K562 (cell line): Measurements from ENCODE around the gene PTGR2. TPM values are rescaled to one million over a fixed set of nuclear protein-coding genes. Genes with fewer than 3 reads are reported as not detected.
A peak's percentile ranks its signal among the peaks of the same experiment; 100 is the strongest.

Experiments
- ATAC-seq: fragments of 200-7000 bp; cut with Tn5 transposase; 3 replicates; pipeline ENCODE4 v1.9.1; 2020; ENCODE audit warnings: moderate library complexity
- Bru-seq: library from RNA; stranded (reverse); fragments of 400-500 nt; gene quantifications from one replicate; lab custom pipeline; 2021; lab: Mats Ljungman, UMichigan
- BruChase-seq, 2 experiments: library from RNA; stranded (reverse); fragments of 400-500 nt; gene quantifications; one replicate each; lab custom pipeline; 2021; lab: Mats Ljungman, UMichigan
- BruUV-seq: library from RNA; stranded (reverse); fragments of 400-500 nt; replicated peaks from 2 replicates; lab custom pipeline; 2021; lab: Mats Ljungman, UMichigan
- CTCF ChIA-PET: fragments of 300-600 bp; formaldehyde crosslinking; extraction: SDS; loops from one replicate; lab custom pipeline; 2021; ENCODE audit warnings: low intra/inter-chr PET ratio; lab: Yijun Ruan, JAX
- POLR2A ChIA-PET: fragments of 300-600, 350-650 bp; sonication (Branson Sonifier 250); formaldehyde crosslinking; extraction: SDS; loops from one replicate; lab custom pipeline; 2021; ENCODE audit warnings: antibody characterized with exemption, inconsistent platforms; lab: Yijun Ruan, JAX
- DNase-seq, 4 experiments: peaks; one replicate each; pipeline versions ENCODE4 v3.0.0 to v3.0.0-alpha.2; 2011 to 2018; ENCODE audit warnings: low spot score in 3 of 4, mixed read lengths in 3 of 4; ENCODE audit errors: extremely low read depth in 1 of 4
- FAIRE-seq: peaks from 2 replicates; lab custom pipeline; 2011; peaks lifted over from hg19 to GRCh38; lab: Jason Lieb, UNC
- H2AFZ ChIP-seq: 2 replicates; pipeline ENCODE4 v1.6.0; 2011; ENCODE audit warnings: low read depth, low read length, control low read depth, inconsistent platforms
- H3K27ac ChIP-seq: fragments of 200-600 bp; 3 replicates; pipeline ENCODE4 v1.8.0; 2011; ENCODE audit warnings: low read depth, mild to moderate bottlenecking, control low read depth, inconsistent platforms, low read length, moderate library complexity, mixed read lengths; ENCODE audit errors: extremely low read depth
- H3K27me3 ChIP-seq, 2 experiments: fragments of 300-600 bp in 1 of 2; 2 replicates in 1 of 2; 3 replicates in 1 of 2; pipeline versions ENCODE4 v1.6.0 to v1.8.0; 2011; ENCODE audit warnings: inconsistent platforms in 2 of 2, low read length in 2 of 2, mild to moderate bottlenecking in 1 of 2, mixed read lengths in 1 of 2, moderate library complexity in 1 of 2; ENCODE audit not compliant: control insufficient read depth in 2 of 2, insufficient read depth in 2 of 2
- H3K36me3 ChIP-seq: fragments of 300-600 bp; 3 replicates; pipeline ENCODE4 v1.8.0; 2011; ENCODE audit warnings: mild to moderate bottlenecking, low read length, inconsistent platforms; ENCODE audit not compliant: control insufficient read depth, insufficient read depth
- H3K4me1 ChIP-seq, 2 experiments: fragments of 200-600 bp in 1 of 2; replicated peaks in 1 of 2; 2 replicates in 1 of 2; 3 replicates in 1 of 2; pipeline versions ENCODE4 v1.5.1 to v1.8.0; 2011; ENCODE audit warnings: inconsistent platforms in 2 of 2, low read length in 2 of 2, mild to moderate bottlenecking in 1 of 2, mixed read lengths in 1 of 2, moderate library complexity in 1 of 2; ENCODE audit not compliant: control insufficient read depth in 2 of 2, insufficient read depth in 2 of 2
- H3K4me2 ChIP-seq: 2 replicates; pipeline ENCODE4 v1.6.1; 2011; ENCODE audit warnings: low read length, control low read depth, inconsistent platforms, mixed read lengths; ENCODE audit not compliant: insufficient read depth
- H3K4me3 ChIP-seq: fragments of 200-600 bp; sonication (generic), shearing (Covaris generic); 2 replicates; pipeline ENCODE4 v1.5.1; 2016; ENCODE audit warnings: control low read depth, inconsistent platforms
- H3K79me2 ChIP-seq: fragments of 200-600 bp; 3 replicates; pipeline ENCODE4 v1.8.0; 2011; ENCODE audit warnings: low read length, inconsistent platforms; ENCODE audit not compliant: control insufficient read depth, insufficient read depth
- H3K9ac ChIP-seq, 2 experiments: 2 replicates each; pipeline versions ENCODE4 v1.6.0 to v1.6.1; 2011; ENCODE audit warnings: low read depth in 2 of 2, low read length in 2 of 2, control low read depth in 1 of 2, inconsistent platforms in 1 of 2, mild to moderate bottlenecking in 1 of 2, mixed read lengths in 1 of 2; ENCODE audit not compliant: insufficient read depth in 1 of 2
- H3K9me1 ChIP-seq: one replicate; pipeline ENCODE4 v1.6.0; 2011; ENCODE audit warnings: inconsistent platforms, mild to moderate bottlenecking, low read length, moderate library complexity; ENCODE audit not compliant: control insufficient read depth, insufficient read depth
- H3K9me3 ChIP-seq: replicated peaks from 2 replicates; pipeline ENCODE4 v1.5.1; 2011; ENCODE audit warnings: low read depth, low read length, inconsistent platforms; ENCODE audit not compliant: control insufficient read depth, insufficient read depth
- H4K20me1 ChIP-seq: replicated peaks from 2 replicates; pipeline ENCODE4 v1.6.1; 2011; ENCODE audit warnings: low read length, inconsistent platforms, mixed read lengths; ENCODE audit not compliant: control insufficient read depth, insufficient read depth
- ATF7 ChIP-seq: fragments of 450-650 bp; IDR thresholded peaks from 2 replicates; pipeline ENCODE4 v1.7.1; 2014; ENCODE audit warnings: mild to moderate bottlenecking, moderate library complexity
- CXXC5 ChIP-seq: fragments of 250-450 bp; sonication (Bioruptor Pico); IDR thresholded peaks from 2 replicates; pipeline ENCODE4 v1.8.0; 2022; ENCODE audit warnings: inconsistent platforms, mild to moderate bottlenecking, moderate library complexity
- DIDO1 ChIP-seq: fragments of 450-650 bp; IDR thresholded peaks from 2 replicates; pipeline ENCODE4 v1.6.1; 2016; ENCODE audit warnings: low read depth, missing biosample characterization, missing genetic modification characterization
- FIP1L1 ChIP-seq: fragments of 200-400 bp; formaldehyde crosslinking; IDR thresholded peaks from 2 replicates; pipeline ENCODE4 v1.6.1; 2018; ENCODE audit warnings: mild to moderate bottlenecking, low read depth, low read length; ENCODE audit not compliant: poor library complexity, severe bottlenecking
- FOS ChIP-seq: IDR thresholded peaks from 3 replicates; pipeline ENCODE4 v1.6.1; 2011; ENCODE audit not compliant: insufficient read length; ENCODE audit errors: extremely low read depth
- LCOR ChIP-seq: sonication (generic); formaldehyde crosslinking; IDR thresholded peaks from 2 replicates; pipeline ENCODE4 v1.8.0; 2022; ENCODE audit warnings: mild to moderate bottlenecking, missing genetic modification reagents
- MCM7 ChIP-seq, 2 experiments: fragments of 450-650 bp; IDR thresholded peaks; 2 replicates each; pipeline ENCODE4 v1.6.1; 2016 to 2018
- NRF1 ChIP-seq, 2 experiments: fragments of 450-650 bp; IDR thresholded peaks in 1 of 2; conservative IDR thresholded peaks in 1 of 2; 2 replicates each; pipeline ENCODE4 v1.6.1; 2014; ENCODE audit warnings: mild to moderate bottlenecking in 2 of 2
- PKNOX1 ChIP-seq: fragments of 450-650 bp; IDR thresholded peaks from 2 replicates; pipeline ENCODE4 v1.6.1; 2016
- POLR2B ChIP-seq: fragments of 450-650 bp; IDR thresholded peaks from 2 replicates; pipeline ENCODE4 v1.6.1; 2018; ENCODE audit warnings: low read depth; ENCODE audit not compliant: partially characterized antibody
- RFX1 ChIP-seq: fragments of 450-650 bp; IDR thresholded peaks from 2 replicates; pipeline ENCODE4 v1.6.1; 2016; ENCODE audit warnings: mild to moderate bottlenecking, moderate library complexity
- SETDB1 ChIP-seq: IDR thresholded peaks from one replicate; pipeline ENCODE4 v1.6.1; 2012; ENCODE audit warnings: low read length, control low read depth, inconsistent platforms
- SMARCB1 ChIP-seq: IDR thresholded peaks from 2 replicates; pipeline ENCODE4 v1.6.1; 2011; ENCODE audit warnings: improper control_type of control experiment, low read depth; ENCODE audit not compliant: insufficient read length
- TFAM ChIP-seq: fragments of 250-450 bp; sonication (Bioruptor Pico); conservative IDR thresholded peaks from 2 replicates; pipeline ENCODE4 v1.5.0; 2021; ENCODE audit warnings: mild to moderate bottlenecking, moderate library complexity
- U2AF1 ChIP-seq: fragments of 200-400 bp; formaldehyde crosslinking; optimal IDR thresholded peaks from 2 replicates; pipeline ENCODE3; 2017; ENCODE audit warnings: mild to moderate bottlenecking, low read depth, low read length, moderate library complexity
- U2AF2 ChIP-seq: fragments of 200-400 bp; formaldehyde crosslinking; optimal IDR thresholded peaks from 2 replicates; pipeline ENCODE3; 2017; ENCODE audit warnings: low read depth, mild to moderate bottlenecking, low read length
- ZNF253 ChIP-seq: fragments of 250-450 bp; sonication (Bioruptor Pico); conservative IDR thresholded peaks from 2 replicates; pipeline ENCODE4 v1.6.1; 2021; ENCODE audit warnings: mild to moderate bottlenecking
- ZNF583 ChIP-seq: fragments of 250-450 bp; sonication (Bioruptor Pico); IDR thresholded peaks from 2 replicates; pipeline ENCODE4 v1.4.0; 2020
- WGBS: fragments of 100-300 bp; shearing (Covaris generic); methylation state at CpG from one replicate; pipeline ENCODE4 v1.1.6; 2016; ENCODE audit warnings: low coverage, mixed read lengths; ENCODE audit not compliant: insufficient coverage; ENCODE audit errors: missing lambda C conversion rate; 5-methylcytosine and 5-hydroxymethylcytosine counted together
- in situ Hi-C: fragments of 300-500 bp; cut with MboI; formaldehyde crosslinking; loops from 4 replicates; pipeline ENCODE4 v1.15.0; 2018; ENCODE audit warnings: inconsistent platforms, mixed read lengths
- intact Hi-C: fragments of 100-400 bp; cut with micrococcal nuclease; formaldehyde crosslinking; loops from 2 replicates; pipeline ENCODE4 v1.14.2; 2022
- long read RNA-seq, 3 experiments: library from polyadenylated mRNA in 2 of 3; library from RNA in 1 of 3; unstranded in 2 of 3; stranded (forward) in 1 of 3; transcript quantifications; one replicate each; pipeline ENCODE4 v2.0.0, GENCODE V29; 2019 to 2022
- polyA minus RNA-seq, 3 experiments: library from RNA; depleted of rRNA, polyadenylated mRNA; stranded (reverse); fragments of >200 nt; gene quantifications; 2 replicates each; pipeline ENCODE4 v1.2.3, GENCODE V29; 2011
- polyA plus RNA-seq, 8 experiments: library from polyadenylated mRNA; depleted of rRNA in 4 of 8; stranded (reverse) in 5 of 8; unstranded in 3 of 8; fragments of >200 nt; fragmentation: Nextera tagmentation in 2 of 8; fragmentation: Illumina TruSeq in 1 of 8; extraction: Ambion mirVana in 2 of 8; extraction: Trizol in 1 of 8; gene quantifications; 2 replicates each; pipeline versions ENCODE4 v1.2.1 to v1.2.3, GENCODE V29; 2011 to 2014; ENCODE audit warnings: inconsistent platforms in 1 of 8, missing spikeins in 1 of 8
- total RNA-seq, 7 experiments: library from RNA; depleted of rRNA in 6 of 7; stranded (reverse); fragments of >200 nt in 6 of 7; fragmentation: Illumina TruSeq in 2 of 7; extraction: Trizol in 2 of 7; gene quantifications; 2 replicates each; pipeline versions ENCODE4 v1.2.1 to v1.2.3, GENCODE V29; 2011 to 2021; ENCODE audit warnings: low replicate concordance in 1 of 7

Gene PTGR2
- 17.5 and 53.7 TPM in 2 replicates for total RNA-seq (2011; cell fraction: chromatin; rRNA removed; ENCODE audit: low replicate concordance)
- 9.3 and 11.4 TPM in 2 replicates for total RNA-seq (2011; cell fraction: nucleolus; rRNA removed)
- total RNA-seq (2011; cell fraction: nucleoplasm; rRNA removed) = 25.7 and 35.0 TPM in 2 replicates
- 5.2 and 7.4 TPM in 2 replicates for total RNA-seq (2014; rRNA removed)
- 11.0 and 11.1 TPM in 2 replicates for total RNA-seq (2014; rRNA removed; fragmentation: Illumina TruSeq; extraction: Trizol)
- total RNA-seq (2015; rRNA removed; fragmentation: Illumina TruSeq; extraction: Trizol) = 8.6 and 9.6 TPM in 2 replicates
- 8.8 and 9.4 TPM in 2 replicates for total RNA-seq (2021)
- polyA plus RNA-seq (2011; rRNA removed) = 15.9 and 23.0 TPM in 2 replicates
- 2.3 and 4.8 TPM in 2 replicates for polyA plus RNA-seq (2011; cell fraction: cytosol; rRNA removed)
- 8.3 and 14.0 TPM in 2 replicates for polyA plus RNA-seq (2011; cell fraction: nucleus; rRNA removed)
- 7.3 and 8.6 TPM in 2 replicates for polyA plus RNA-seq (2012)
- polyA plus RNA-seq (2014; fragmentation: Illumina TruSeq; extraction: Trizol) = 16.8 and 17.5 TPM in 2 replicates
- 10 to 100 TPM; 13.0 to 20.1 TPM for polyA plus RNA-seq (2014; fragmentation: Nextera tagmentation; extraction: Ambion mirVana)
- 12.2 and 13.0 TPM in 2 replicates for polyA plus RNA-seq (2014; rRNA removed)
- 14.2 and 15.6 TPM in 2 replicates for polyA minus RNA-seq (2011; rRNA and poly(A)+ RNA removed)
- 3.5 and 3.9 TPM in 2 replicates for polyA minus RNA-seq (2011; cell fraction: cytosol; rRNA and poly(A)+ RNA removed)
- polyA minus RNA-seq (2011; cell fraction: nucleus; rRNA and poly(A)+ RNA removed) = 6.3 and 10.4 TPM in 2 replicates
- Bru-seq, nascent RNA = percentile 69 among the genes with signal in this experiment
- percentile 78 among the genes with signal in this experiment for BruChase-seq, experiment 1, labeled RNA remaining after a 2-hour chase
- percentile 77 among the genes with signal in this experiment for BruChase-seq, experiment 2, labeled RNA remaining after a 6-hour chase
- long read RNA-seq, experiment 1, transcript PTGR2-205 (10 exons, 3,851 nt) = major isoform, 16 of 29 reads
- long read RNA-seq, experiment 1, partial matches to known transcripts = 2 of 29 reads
- long read RNA-seq, experiment 1, other reads (novel, unspliced or antisense) = 6 of 29 reads
- long read RNA-seq, experiment 2, partial matches to known transcripts = 0 of 2 reads
- long read RNA-seq, experiment 2, other reads (novel, unspliced or antisense) = 1 of 2 reads
- long read RNA-seq, experiment 3, partial matches to known transcripts = 0 of 7 reads
- long read RNA-seq, experiment 3, other reads (novel, unspliced or antisense) = 4 of 7 reads

GRCh38 chr14:73851567-73852382 is at the start of gene PTGR2:
Gene PTGR2, plus strand, starts transcription at chr14:73851831. Its CDS starts 7,032 bp downstream, at chr14:73858863.
- in situ Hi-C loops = no loop called here
- H3K27me3 ChIP-seq = no peaks in the 10 kb centered on the region
- H3K9me3 ChIP-seq = no peaks in the 10 kb centered on the region; the same call in 1 of the 2 replicates
- BruUV-seq = TSS peak; percentile 80
- under 1% methylated on average over 36 of the region's 51 CpGs for WGBS
- ChIA-PET CTCF (no interaction called here), POLR2A (interaction anchor here (0.5 to 2.6 kb wide), 12 partner anchors 9 to 198 kb away, joined by 3 to 11 read pairs (median 5); partner anchors contain the start of gene ZNF410)
- H3K79me2 ChIP-seq = peaks cover 22% of the 10 kb centered on the region
- FAIRE-seq (peak; percentile 85), ATAC-seq (peak; percentile 93), DNase-seq (peak; percentile 90 to 94 (median 91))
- peak within 1 kb of the TSS; percentile 81 to 92 for H3K9ac ChIP-seq
- peaks cover 9% of the 10 kb centered on the region; the same call in 1 of the 3 replicates for H3K36me3 ChIP-seq
- intact Hi-C loops = loop anchor here (10.0 kb wide), 1 partner anchor 217 kb away; no protein-coding TSS in a partner anchor
- H3K9me1 ChIP-seq = no peaks in the 10 kb centered on the region
- H3K4me3 ChIP-seq = peak within 1 kb of the TSS; percentile 45
- H2AFZ ChIP-seq = peak within 1 kb of the TSS; percentile 91
- H3K4me2 ChIP-seq = peak within 1 kb of the TSS; percentile 79
- H3K4me1 ChIP-seq = peaks cover 4 to 12% of the 10 kb centered on the region in 2 experiments; a peak in 4 of 5 replicates
- H4K20me1 ChIP-seq = no peaks in the 10 kb centered on the region
- H3K27ac ChIP-seq = peak within 1 kb of the TSS; percentile 82
- TF ChIP-seq SETDB1 (no peak), U2AF1 (no peak), RFX1 (no peak), NRF1 (conservative IDR thresholded peaks at IDR 0.05 in 1 of 2, IDR thresholded peaks at IDR 0.05 in 1 of 2) (peak; percentile 97), SMARCB1 (no peak), MCM7 (IDR thresholded peaks at IDR 0.05) (no peak), DIDO1 (tag) (no peak), TFAM (CRISPR knock-in tag) (no peak), U2AF2 (no peak), POLR2B (peak; percentile 75), PKNOX1 (no peak), CXXC5 (CRISPR knock-in tag) (peak; percentile 44; the same call in 1 of the 2 replicates), ZNF583 (CRISPR knock-in tag) (peak; percentile 42; the same call in 1 of the 2 replicates), FIP1L1 (no peak), FOS (no peak), LCOR (no peak; the same call in 1 of the 2 replicates), ATF7 (0 out of 2 replicates have a peak, but pooled peaks have one; percentile 33), ZNF253 (CRISPR knock-in tag) (no peak)
